GM12865 (cell line): ENCODE data around the gene FGF22.
A peak's percentile ranks its signal among the peaks of the same experiment; 100 is the strongest.

Experiments
- DNase-seq: peaks from one replicate; pipeline ENCODE4 v3.0.0; 2010; ENCODE audit warnings: low read depth
- H3K4me3 ChIP-seq: 2 replicates; pipeline ENCODE4 v1.5.1; 2011; ENCODE audit warnings: mild to moderate bottlenecking, low read depth, low read length, control low read depth
- TF ChIP-seq, protein P1 (sequence below): IDR thresholded peaks from 2 replicates; pipeline ENCODE4 v1.5.1; 2011; ENCODE audit warnings: low read length, control low read depth, low read depth, inconsistent platforms; ENCODE audit not compliant: insufficient read depth; ENCODE audit errors: missing control alignments

Gene FGF22

DNA sequence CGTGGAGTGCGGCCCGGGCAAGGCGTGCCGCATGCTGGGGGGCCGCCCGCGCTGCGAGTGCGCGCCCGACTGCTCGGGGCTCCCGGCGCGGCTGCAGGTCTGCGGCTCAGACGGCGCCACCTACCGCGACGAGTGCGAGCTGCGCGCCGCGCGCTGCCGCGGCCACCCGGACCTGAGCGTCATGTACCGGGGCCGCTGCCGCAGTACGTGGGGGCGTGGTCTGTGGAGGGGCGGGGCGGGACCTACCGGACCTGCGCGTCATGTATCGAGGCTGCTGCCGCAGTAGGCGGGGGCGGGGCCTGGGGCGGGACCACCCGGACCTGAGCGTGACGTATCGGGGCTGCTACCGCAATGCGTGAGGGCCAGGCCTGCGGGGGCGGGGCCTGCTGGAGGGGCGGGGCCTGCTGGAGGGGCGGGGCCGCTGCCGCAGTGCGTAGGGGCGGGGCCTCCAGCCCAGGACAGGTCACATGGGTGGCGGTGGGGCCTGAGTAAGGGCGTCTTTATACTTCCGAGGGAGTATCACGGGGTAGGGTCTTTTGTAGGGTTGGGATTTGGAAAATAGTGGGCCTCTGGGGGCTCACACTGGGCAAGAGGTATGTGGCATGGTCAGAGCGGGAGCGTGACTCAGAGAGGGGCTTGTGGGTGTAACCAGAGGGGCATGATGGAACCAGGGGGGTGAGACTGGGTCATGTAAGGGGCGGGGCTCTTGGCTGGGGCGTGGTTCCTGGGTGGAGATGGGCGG is 40.8 kb downstream of the FGF22 start:
- H3K4me3 ChIP-seq: peak overlapping the region; percentile 79
- TF ChIP-seq, protein P1, sequence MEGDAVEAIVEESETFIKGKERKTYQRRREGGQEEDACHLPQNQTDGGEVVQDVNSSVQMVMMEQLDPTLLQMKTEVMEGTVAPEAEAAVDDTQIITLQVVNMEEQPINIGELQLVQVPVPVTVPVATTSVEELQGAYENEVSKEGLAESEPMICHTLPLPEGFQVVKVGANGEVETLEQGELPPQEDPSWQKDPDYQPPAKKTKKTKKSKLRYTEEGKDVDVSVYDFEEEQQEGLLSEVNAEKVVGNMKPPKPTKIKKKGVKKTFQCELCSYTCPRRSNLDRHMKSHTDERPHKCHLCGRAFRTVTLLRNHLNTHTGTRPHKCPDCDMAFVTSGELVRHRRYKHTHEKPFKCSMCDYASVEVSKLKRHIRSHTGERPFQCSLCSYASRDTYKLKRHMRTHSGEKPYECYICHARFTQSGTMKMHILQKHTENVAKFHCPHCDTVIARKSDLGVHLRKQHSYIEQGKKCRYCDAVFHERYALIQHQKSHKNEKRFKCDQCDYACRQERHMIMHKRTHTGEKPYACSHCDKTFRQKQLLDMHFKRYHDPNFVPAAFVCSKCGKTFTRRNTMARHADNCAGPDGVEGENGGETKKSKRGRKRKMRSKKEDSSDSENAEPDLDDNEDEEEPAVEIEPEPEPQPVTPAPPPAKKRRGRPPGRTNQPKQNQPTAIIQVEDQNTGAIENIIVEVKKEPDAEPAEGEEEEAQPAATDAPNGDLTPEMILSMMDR: peak; percentile 56
- peak; percentile 100 for DNase-seq

DNA sequence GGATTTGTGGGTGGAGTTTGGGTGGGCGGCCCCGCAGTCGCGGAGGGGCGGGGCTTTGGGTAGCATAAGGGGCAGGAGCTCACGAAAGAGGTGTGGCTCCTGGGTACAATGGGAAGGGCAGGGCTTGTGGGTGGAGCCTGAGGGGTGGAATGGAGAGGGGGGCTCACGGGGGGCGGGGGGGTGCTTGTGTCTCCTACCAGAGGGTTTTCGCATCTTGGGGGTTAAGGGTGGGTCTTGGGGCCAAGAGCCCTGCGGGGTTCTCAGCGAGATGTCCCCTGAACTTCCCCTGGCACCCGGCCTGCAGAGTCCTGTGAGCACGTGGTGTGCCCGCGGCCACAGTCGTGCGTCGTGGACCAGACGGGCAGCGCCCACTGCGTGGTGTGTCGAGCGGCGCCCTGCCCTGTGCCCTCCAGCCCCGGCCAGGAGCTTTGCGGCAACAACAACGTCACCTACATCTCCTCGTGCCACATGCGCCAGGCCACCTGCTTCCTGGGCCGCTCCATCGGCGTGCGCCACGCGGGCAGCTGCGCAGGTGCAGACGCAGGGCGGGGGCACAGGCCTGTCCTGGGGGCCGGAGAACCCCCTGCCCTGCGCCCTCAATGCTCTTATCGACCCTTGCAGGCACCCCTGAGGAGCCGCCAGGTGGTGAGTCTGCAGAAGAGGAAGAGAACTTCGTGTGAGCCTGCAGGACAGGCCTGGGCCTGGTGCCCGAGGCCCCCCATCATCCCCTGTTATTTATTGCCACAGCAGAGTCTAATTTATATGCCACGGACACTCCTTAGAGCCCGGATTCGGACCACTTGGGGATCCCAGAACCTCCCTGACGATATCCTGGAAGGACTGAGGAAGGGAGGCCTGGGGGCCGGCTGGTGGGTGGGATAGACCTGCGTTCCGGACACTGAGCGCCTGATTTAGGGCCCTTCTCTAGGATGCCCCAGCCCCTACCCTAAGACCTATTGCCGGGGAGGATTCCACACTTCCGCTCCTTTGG is 41.6 kb downstream of the FGF22 start:
- H3K4me3 ChIP-seq: peak overlapping the region; percentile 12; the same call in 1 of the 2 replicates
- DNase-seq: peak; percentile 97
- TF ChIP-seq, protein P1: no peak

DNA sequence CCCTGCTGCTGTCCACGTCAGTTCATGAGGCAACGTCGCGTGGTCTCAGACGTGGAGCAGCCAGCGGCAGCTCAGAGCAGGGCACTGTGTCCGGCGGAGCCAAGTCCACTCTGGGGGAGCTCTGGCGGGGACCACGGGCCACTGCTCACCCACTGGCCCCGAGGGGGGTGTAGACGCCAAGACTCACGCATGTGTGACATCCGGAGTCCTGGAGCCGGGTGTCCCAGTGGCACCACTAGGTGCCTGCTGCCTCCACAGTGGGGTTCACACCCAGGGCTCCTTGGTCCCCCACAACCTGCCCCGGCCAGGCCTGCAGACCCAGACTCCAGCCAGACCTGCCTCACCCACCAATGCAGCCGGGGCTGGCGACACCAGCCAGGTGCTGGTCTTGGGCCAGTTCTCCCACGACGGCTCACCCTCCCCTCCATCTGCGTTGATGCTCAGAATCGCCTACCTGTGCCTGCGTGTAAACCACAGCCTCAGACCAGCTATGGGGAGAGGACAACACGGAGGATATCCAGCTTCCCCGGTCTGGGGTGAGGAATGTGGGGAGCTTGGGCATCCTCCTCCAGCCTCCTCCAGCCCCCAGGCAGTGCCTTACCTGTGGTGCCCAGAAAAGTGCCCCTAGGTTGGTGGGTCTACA is 43.1 kb downstream of the FGF22 start:
- no peak for DNase-seq
- no peak overlapping the region for H3K4me3 ChIP-seq
- TF ChIP-seq, protein P1: no peak

DNA sequence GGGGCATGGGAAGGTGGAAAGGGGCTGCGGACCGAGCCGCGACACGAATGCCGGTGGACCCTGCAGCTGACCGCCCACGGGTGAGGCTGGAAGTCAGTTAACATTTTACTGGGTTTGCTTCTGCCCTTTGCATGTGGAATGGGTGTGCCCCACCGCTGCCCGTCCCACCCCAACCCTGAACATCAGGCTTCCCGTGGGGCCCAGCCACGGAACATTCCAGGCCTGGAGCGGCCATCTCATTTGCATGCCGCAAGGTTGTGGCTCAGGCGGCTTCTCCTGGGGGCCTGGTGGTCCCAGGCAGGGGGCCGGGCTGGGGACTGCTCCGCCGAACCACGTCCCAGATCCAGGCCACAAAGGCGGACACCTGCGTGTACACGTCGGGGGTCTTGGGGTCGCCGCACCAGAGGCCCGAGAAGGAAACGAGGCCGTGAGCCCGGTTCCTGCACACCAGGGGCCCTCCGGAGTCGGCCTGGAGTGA is 45.8 kb downstream of the FGF22 start:
- DNase-seq: no peak
- no peak overlapping the region for H3K4me3 ChIP-seq
- TF ChIP-seq, protein P1: no peak

DNA sequence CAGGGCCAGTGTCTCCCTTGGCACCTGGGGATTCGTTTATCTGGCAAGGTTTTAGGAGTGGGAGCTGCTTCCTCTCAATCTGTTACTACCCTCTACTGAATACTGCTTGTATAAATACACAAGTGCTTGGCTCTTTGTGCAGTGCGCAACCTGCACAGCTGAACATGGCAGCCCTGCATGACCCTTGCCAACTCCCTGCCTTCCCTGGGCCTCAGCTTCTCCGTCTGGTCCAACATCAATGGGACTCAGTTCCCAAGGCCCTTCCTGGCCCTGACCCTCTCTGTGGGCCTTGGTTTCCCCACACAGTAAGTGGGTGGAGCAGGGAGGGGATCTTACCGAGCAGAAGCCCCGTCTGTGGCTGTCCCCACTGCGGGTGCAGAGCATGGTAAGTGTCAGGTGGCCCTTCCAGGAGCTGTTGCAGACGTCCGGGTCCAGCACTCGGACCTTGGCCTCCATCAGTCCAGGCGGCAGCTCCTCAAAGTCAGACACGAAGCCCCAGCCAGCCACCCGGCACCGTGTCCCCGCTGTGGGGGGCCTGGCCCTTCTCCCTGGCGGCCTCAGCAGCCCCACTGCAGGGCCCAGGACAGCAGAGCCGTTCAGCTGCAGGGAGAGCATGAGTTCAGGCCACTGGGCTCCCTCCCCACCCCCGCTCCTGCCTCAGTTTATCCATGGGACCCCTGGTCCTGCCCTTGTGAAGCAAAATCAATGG is 47.1 kb downstream of the FGF22 start:
- no peak for DNase-seq
- no peak overlapping the region for H3K4me3 ChIP-seq
- TF ChIP-seq, protein P1: no peak

- TF ChIP-seq, protein P1: no peak
- DNase-seq: no peak
- H3K4me3 ChIP-seq: no peak overlapping the region
These were observed 48.0 kb downstream of the FGF22 start for GRCh38 chr19:687569-688166.
